ENCODE data around the gene ERAP2.

ERAP2 gene

GRCh38 chr5:96933764-96934707, 57.7 kb downstream of the ERAP2 start:
- no peak for DNase-seq

- peak; percentile 69 for DNase-seq
Measured at GRCh38 chr5:96934708-96935558, 58.6 kb downstream of the ERAP2 start.

GRCh38 chr5:96935559-96936430, 59.5 kb downstream of the ERAP2 start, which contains the start of gene LNPEP:
Gene LNPEP (plus strand): TSS chr5:96936080. CDS start chr5:96936156, 76 bp downstream.
- peak; percentile 90 for DNase-seq

GRCh38 chr5:96936431-96937320, 60.4 kb downstream of the ERAP2 start:
- DNase-seq = no peak

GRCh38 chr5:96940586-96940985, 64.3 kb downstream of the ERAP2 start:
- no peak for DNase-seq

- no peak for DNase-seq
Measured at GRCh38 chr5:96941140-96941539, 64.8 kb downstream of the ERAP2 start.

- DNase-seq = no peak
Measured at GRCh38 chr5:96942078-96942477, 65.8 kb downstream of the ERAP2 start.

GRCh38 chr5:96942911-96943310, 66.6 kb downstream of the ERAP2 start:
- no peak for DNase-seq

- DNase-seq = no peak
Measured at GRCh38 chr5:96943799-96944198, 67.5 kb downstream of the ERAP2 start.

GRCh38 chr5:96945144-96945897, 69.0 kb downstream of the ERAP2 start:
- no peak for DNase-seq

- no peak for DNase-seq
Measured at GRCh38 chr5:96946381-96946780, 70.1 kb downstream of the ERAP2 start.

GRCh38 chr5:96952118-96952750, 75.9 kb downstream of the ERAP2 start:
- DNase-seq = no peak

GRCh38 chr5:96952974-96953730, 76.9 kb downstream of the ERAP2 start:
- no peak for DNase-seq

GRCh38 chr5:96957254-96958049, 81.2 kb downstream of the ERAP2 start:
- DNase-seq = no peak

GRCh38 chr5:96958977-96959376, 82.7 kb downstream of the ERAP2 start:
- DNase-seq = no peak

- no peak for DNase-seq
Measured at GRCh38 chr5:96961053-96961452, 84.8 kb downstream of the ERAP2 start.

- DNase-seq = no peak
Measured at GRCh38 chr5:96962540-96962991, 86.3 kb downstream of the ERAP2 start.

- no peak for DNase-seq
Measured at GRCh38 chr5:96963267-96963666, 87.0 kb downstream of the ERAP2 start.
